8988T (cell line): ENCODE results near the gene RAD51B.

Experiments
- DNase-seq: peaks from one replicate; pipeline ENCODE4 v3.0.0; 2011

The RAD51B gene

GRCh38 chr14:68596211-68596610 lies 776.6 kb downstream of the RAD51B start:
- DNase-seq: no peak

GRCh38 chr14:68596701-68597100 lies 777.1 kb downstream of the RAD51B start:
- no peak for DNase-seq

- no peak for DNase-seq
These were observed 778.5 kb downstream of the RAD51B start for GRCh38 chr14:68598089-68598488.

- no peak for DNase-seq
These were observed 779.3 kb downstream of the RAD51B start for GRCh38 chr14:68598621-68599447.

- no peak for DNase-seq
These were observed 780.5 kb downstream of the RAD51B start for GRCh38 chr14:68599896-68600610.

- DNase-seq: no peak
These were observed 782.9 kb downstream of the RAD51B start for GRCh38 chr14:68602507-68602906.

- no peak for DNase-seq
These were observed 784.2 kb downstream of the RAD51B start for GRCh38 chr14:68603533-68604360.

- no peak for DNase-seq
These were observed 784.8 kb downstream of the RAD51B start for GRCh38 chr14:68604361-68604730.

GRCh38 chr14:68604822-68605221 lies 785.2 kb downstream of the RAD51B start:
- DNase-seq: no peak

GRCh38 chr14:68606176-68606575 lies 786.6 kb downstream of the RAD51B start:
- DNase-seq: no peak

GRCh38 chr14:68606644-68607043 lies 787.1 kb downstream of the RAD51B start:
- no peak for DNase-seq

GRCh38 chr14:68607081-68607866 lies 787.7 kb downstream of the RAD51B start:
- no peak for DNase-seq

- DNase-seq: no peak
These were observed 788.4 kb downstream of the RAD51B start for GRCh38 chr14:68607867-68608573.

GRCh38 chr14:68608574-68608962 lies 789.0 kb downstream of the RAD51B start:
- DNase-seq: no peak

- DNase-seq: no peak
These were observed 789.4 kb downstream of the RAD51B start for GRCh38 chr14:68609012-68609411.

GRCh38 chr14:68610251-68610793 lies 790.7 kb downstream of the RAD51B start:
- DNase-seq: no peak

- no peak for DNase-seq
These were observed 792.0 kb downstream of the RAD51B start for GRCh38 chr14:68611599-68611998.

- DNase-seq: no peak
These were observed 792.5 kb downstream of the RAD51B start for GRCh38 chr14:68612049-68612448.

- no peak for DNase-seq
These were observed 796.8 kb downstream of the RAD51B start for GRCh38 chr14:68616221-68616902.

- DNase-seq: no peak
These were observed 800.4 kb downstream of the RAD51B start for GRCh38 chr14:68619790-68620574.
